Measurements from ENCODE around the gene SNAI3.

GRCh38 chr16:88630941-88631340, 55.4 kb downstream of the SNAI3 start:
- no peak for TF ChIP-seq TAF1 (IDR thresholded peaks at IDR 0.05; ENCODE audit: borderline replicate concordance, insufficient read depth, low read length)
- no peak for TF ChIP-seq SIN3A (IDR thresholded peaks at IDR 0.05; ENCODE audit: borderline replicate concordance, insufficient read depth, low read length)

Data from PFSK-1 (cell line).